BLaER1 treated with 17β-estradiol and CSF1 and Interleukin-3, amounts not matched to agents 10 nM and 100 nM (cell line): ENCODE data around the gene CCDC201.

Experiments
- H3K27ac ChIP-seq, 11 experiments: shearing (Covaris generic); formaldehyde crosslinking; 2 replicates each; pipeline ENCODE4 v1.8.1; 2022
- H3K27me3 ChIP-seq, 11 experiments: shearing (Covaris generic); formaldehyde crosslinking; 2 replicates each; pipeline ENCODE4 v1.8.1; 2022
- H3K36me3 ChIP-seq, 11 experiments: shearing (Covaris generic); formaldehyde crosslinking; 2 replicates each; pipeline ENCODE4 v1.8.1; 2022
- H3K4me1 ChIP-seq, 10 experiments: shearing (Covaris generic); formaldehyde crosslinking; 2 replicates each; pipeline ENCODE4 v1.8.1; 2022
- H3K4me2 ChIP-seq, 11 experiments: shearing (Covaris generic); formaldehyde crosslinking; 2 replicates each; pipeline ENCODE4 v1.8.1; 2022
- H3K4me3 ChIP-seq, 10 experiments: shearing (Covaris generic); formaldehyde crosslinking; 2 replicates each; pipeline ENCODE4 v1.8.1; 2022
- H3K9ac ChIP-seq, 11 experiments: shearing (Covaris generic); formaldehyde crosslinking; 2 replicates each; pipeline ENCODE4 v1.8.1; 2022
- H3K9me3 ChIP-seq, 11 experiments: shearing (Covaris generic); formaldehyde crosslinking; replicated peaks in 1 of 11; 2 replicates each; pipeline ENCODE4 v1.8.1; 2022
- H4K20me1 ChIP-seq, 11 experiments: shearing (Covaris generic); formaldehyde crosslinking; 2 replicates each; pipeline ENCODE4 v1.8.1; 2022
- Cebpa-rat ChIP-seq, 11 experiments: shearing (Covaris generic); IDR thresholded peaks; 2 replicates each; pipeline ENCODE4 v1.8.1; 2022

CCDC201 gene

GRCh38 chr7:45881759-45882464 lies 9.0 kb upstream of the CCDC201 start:
- Histone ChIP-seq H3K4me3 (no peak overlapping the region), H4K20me1 (no peaks in the 10 kb centered on the region), H3K27ac (no peak overlapping the region), H3K9me3 (peaks cover 15 to 28% (median 20%) of the 10 kb centered on the region in 11 experiments), H3K9ac (no peak overlapping the region), H3K4me1 (no peaks in the 10 kb centered on the region), H3K27me3 (peaks cover 0 to 6% (median 2%) of the 10 kb centered on the region in 11 experiments; a peak in 16 of 22 replicates), H3K4me2 (no peak overlapping the region; a peak in 1 of 22 replicates), H3K36me3 (no peaks in the 10 kb centered on the region)
- no peak for TF ChIP-seq Cebpa-rat (IDR thresholded peaks at IDR 0.05)

DNA sequence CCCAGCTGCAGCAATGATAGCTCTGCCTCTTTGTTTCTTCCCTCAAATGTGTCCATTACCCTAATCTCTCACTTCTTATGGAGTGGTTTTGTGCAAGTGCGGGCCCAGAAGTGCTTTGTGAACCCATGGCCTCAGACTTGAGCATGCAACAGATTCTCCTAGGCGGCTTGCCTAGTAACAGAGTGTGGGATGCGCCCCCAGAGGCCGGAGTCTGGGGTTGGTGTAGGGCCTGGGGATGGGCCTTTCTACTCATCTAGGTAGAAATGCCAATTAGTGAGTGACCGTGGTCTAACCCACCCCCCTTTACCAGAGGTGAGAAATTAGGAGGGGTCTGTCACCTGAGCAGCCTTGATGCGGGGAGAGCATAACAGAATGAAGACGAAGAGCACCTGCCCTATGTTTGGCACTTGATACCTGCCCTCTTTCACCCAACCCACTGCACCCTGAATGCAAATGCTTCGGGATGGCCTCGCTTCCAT lies 8.4 kb upstream of the CCDC201 start:
- Histone ChIP-seq H4K20me1 (no peaks in the 10 kb centered on the region), H3K4me2 (no peak overlapping the region; a peak in 1 of 22 replicates), H3K9me3 (peaks cover 15 to 29% (median 20%) of the 10 kb centered on the region in 11 experiments), H3K4me3 (no peak overlapping the region), H3K9ac (no peak overlapping the region), H3K4me1 (no peaks in the 10 kb centered on the region), H3K27ac (no peak overlapping the region), H3K27me3 (peaks cover 0 to under 1% (median 0%) of the 10 kb centered on the region in 11 experiments; a peak in 1 of 22 replicates), H3K36me3 (no peaks in the 10 kb centered on the region)
- TF ChIP-seq Cebpa-rat (IDR thresholded peaks at IDR 0.05), result no peak

GRCh38 chr7:45880433-45880860 lies 7.6 kb upstream of the CCDC201 start:
- Histone ChIP-seq H3K4me2 (no peak overlapping the region), H3K36me3 (no peaks in the 10 kb centered on the region), H3K27ac (no peak overlapping the region), H3K9me3 (peaks cover 15 to 29% (median 20%) of the 10 kb centered on the region in 11 experiments), H3K9ac (no peak overlapping the region), H3K4me3 (no peak overlapping the region), H4K20me1 (no peaks in the 10 kb centered on the region), H3K27me3 (no peaks in the 10 kb centered on the region), H3K4me1 (no peaks in the 10 kb centered on the region)
- TF ChIP-seq Cebpa-rat (IDR thresholded peaks at IDR 0.05), result no peak

DNA sequence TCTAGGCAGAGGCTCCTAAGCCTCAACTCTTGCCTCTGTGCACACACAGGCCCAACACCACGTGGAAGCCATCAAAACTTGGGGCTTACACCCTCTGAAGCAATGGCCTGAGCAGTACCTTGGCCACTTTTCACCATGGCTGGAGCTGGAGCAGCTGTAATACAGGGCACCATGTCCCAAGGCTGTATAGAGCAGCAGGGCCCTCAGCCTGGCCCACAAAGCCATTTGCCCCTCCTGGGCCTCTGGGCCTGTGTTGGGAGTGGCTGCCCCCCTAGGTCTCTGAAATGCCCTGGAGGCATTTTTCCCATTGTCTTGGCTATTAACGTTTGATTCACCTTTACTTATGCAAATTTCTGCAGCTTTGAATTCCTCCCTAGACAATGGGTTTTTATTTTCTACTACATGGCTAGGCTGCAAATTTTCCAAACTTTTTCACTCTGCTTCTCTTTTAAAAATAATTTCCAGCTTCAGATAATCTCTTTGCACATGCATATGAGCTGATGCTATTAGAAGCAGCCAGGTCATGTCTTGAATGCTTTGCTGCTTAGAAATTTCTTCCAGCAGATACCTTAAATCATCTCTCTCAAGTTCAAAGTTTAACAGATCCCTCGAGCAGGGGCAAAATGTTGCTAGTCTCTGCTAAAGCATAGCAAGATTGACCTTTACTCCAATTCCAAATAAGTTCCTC lies 5.7 kb upstream of the CCDC201 start:
- H3K9me3 ChIP-seq, result peaks cover 15 to 29% (median 20%) of the 10 kb centered on the region in 11 experiments
- TF ChIP-seq Cebpa-rat (IDR thresholded peaks at IDR 0.05), result no peak

DNA sequence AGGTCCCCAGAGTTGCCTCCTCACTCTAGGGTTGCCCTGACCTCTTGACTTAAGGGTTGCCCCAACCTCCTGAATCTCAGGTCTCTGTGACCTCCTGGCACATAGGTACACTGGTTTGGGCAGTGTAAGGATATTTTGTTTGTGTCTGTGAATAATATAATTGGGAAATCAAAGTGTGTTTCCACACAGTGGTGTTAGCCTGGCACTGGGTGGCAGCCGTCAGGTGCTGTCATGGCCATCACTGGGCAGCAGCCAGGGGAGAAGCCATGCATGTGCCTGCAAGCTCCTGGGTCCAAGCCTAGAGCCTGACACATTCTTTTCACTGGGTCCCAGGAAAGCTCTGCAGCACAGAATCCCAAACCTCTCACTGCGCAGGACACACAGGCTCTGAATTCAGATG lies 3.6 kb upstream of the CCDC201 start:
- Histone ChIP-seq H3K9ac (no peak overlapping the region), H3K36me3 (no peaks in the 10 kb centered on the region), H4K20me1 (no peaks in the 10 kb centered on the region), H3K27ac (no peak overlapping the region), H3K4me2 (no peak overlapping the region), H3K9me3 (peaks cover 15 to 29% (median 20%) of the 10 kb centered on the region in 11 experiments), H3K4me1 (no peaks in the 10 kb centered on the region), H3K27me3 (no peaks in the 10 kb centered on the region), H3K4me3 (no peak overlapping the region)
- no peak for TF ChIP-seq Cebpa-rat (IDR thresholded peaks at IDR 0.05)

More for the DNA sequence above, 5.7 kb upstream of the CCDC201 start:
- no peak overlapping the region for H3K9ac ChIP-seq
- no peaks in the 10 kb centered on the region for H3K27me3 ChIP-seq
- H3K4me2 ChIP-seq, result no peak overlapping the region
- no peaks in the 10 kb centered on the region for H4K20me1 ChIP-seq
- H3K36me3 ChIP-seq, result no peaks in the 10 kb centered on the region
- H3K27ac ChIP-seq, result no peak overlapping the region
- H3K4me1 ChIP-seq, result no peaks in the 10 kb centered on the region
- H3K4me3 ChIP-seq, result no peak overlapping the region

- H3K4me2 ChIP-seq, result no peak overlapping the region
Measured at GRCh38 chr7:45874408-45875131, 1.7 kb upstream of the CCDC201 start.

DNA sequence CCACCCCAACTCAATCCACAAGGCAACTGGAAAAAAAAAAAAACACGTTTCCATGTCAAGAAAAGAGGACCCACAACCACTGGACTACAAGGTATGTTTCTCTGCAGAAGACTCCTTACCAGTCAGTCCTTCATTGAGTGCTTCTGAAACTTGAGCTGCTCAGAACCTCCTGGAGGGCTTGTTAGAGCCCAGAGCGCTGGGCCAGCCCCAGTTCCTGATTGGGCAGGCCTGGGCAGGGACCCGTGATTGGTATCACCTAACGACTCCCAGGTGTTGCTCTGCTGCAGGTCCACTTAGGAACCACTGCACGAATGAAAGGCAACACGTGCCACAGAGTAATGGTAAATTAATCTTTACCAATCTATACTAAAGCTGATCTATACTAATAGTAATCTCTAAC lies 473 bp upstream of the CCDC201 start:
- H4K20me1 ChIP-seq, result no peaks in the 10 kb centered on the region
- H3K9ac ChIP-seq, result no peak overlapping the region
- H3K4me2 ChIP-seq, result no peak overlapping the region
- H3K9me3 ChIP-seq, result peaks cover 6 to 16% (median 9%) of the 10 kb centered on the region in 11 experiments
- H3K4me3 ChIP-seq, result no peak overlapping the region
- H3K27me3 ChIP-seq, result no peaks in the 10 kb centered on the region
- H3K27ac ChIP-seq, result no peak overlapping the region
- H3K4me1 ChIP-seq, result no peaks in the 10 kb centered on the region
- H3K36me3 ChIP-seq, result no peaks in the 10 kb centered on the region
- TF ChIP-seq Cebpa-rat (IDR thresholded peaks at IDR 0.05), result no peak

More at GRCh38 chr7:45874408-45875131, 1.7 kb upstream of the CCDC201 start:
- H3K9ac ChIP-seq, result no peak overlapping the region
- no peaks in the 10 kb centered on the region for H3K27me3 ChIP-seq
- H3K9me3 ChIP-seq, result peaks cover 15 to 28% (median 20%) of the 10 kb centered on the region in 11 experiments
- no peak overlapping the region for H3K27ac ChIP-seq
- TF ChIP-seq Cebpa-rat (IDR thresholded peaks at IDR 0.05), result no peak
- no peaks in the 10 kb centered on the region for H3K36me3 ChIP-seq
- no peak overlapping the region for H3K4me3 ChIP-seq
- no peaks in the 10 kb centered on the region for H3K4me1 ChIP-seq
- H4K20me1 ChIP-seq, result no peaks in the 10 kb centered on the region

DNA sequence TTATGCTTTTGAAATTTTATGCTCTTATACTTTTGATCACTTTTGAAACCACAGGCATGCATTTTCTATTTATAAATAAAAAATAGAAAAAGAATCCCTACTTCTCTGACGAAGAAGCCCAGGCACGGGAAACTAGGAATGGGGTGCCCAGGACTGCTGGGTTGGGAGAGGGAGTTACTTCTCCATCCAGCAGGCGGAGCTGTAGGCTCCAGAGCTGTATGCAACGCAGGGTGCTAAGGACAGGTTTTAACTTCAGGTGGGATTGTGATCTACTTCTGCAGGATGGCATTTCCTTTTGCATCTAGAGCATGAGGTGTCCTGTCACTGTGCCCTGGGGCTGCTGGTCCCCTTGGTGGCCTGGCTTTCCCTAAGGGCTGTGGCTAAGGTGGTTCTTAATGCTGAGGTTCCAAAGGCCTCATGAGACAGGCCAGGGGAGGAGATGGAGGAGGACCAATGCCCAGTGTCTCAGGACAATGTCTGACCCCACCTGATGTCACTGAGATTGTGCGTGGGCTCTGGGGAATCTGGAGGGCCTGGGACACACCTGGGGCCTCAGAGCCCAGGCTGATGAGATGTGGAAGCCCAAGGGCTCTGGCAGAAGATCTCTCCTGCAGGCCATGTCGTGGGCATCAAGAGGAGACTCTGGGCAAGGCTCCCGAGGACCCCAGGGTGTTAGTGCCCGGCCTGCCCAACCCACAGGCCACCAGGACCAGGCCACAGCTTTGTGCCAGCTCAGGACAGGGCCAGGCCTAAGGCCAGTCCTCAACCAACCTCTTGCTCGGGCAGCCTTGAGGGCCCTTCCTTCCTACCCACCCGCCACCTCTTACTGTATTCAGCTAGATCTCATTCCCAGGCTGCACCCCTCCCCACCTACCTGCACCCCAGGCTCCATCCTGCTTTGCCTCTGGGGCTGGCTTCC lies 507 bp downstream of the CCDC201 start:
- Histone ChIP-seq H4K20me1 (no peaks in the 10 kb centered on the region), H3K9ac (no peak overlapping the region), H3K4me3 (no peak overlapping the region), H3K9me3 (peaks cover 0 to 10% (median 0%) of the 10 kb centered on the region in 11 experiments; a peak in 5 of 22 replicates), H3K27me3 (no peaks in the 10 kb centered on the region), H3K4me1 (no peaks in the 10 kb centered on the region), H3K27ac (no peak overlapping the region), H3K4me2 (no peak overlapping the region), H3K36me3 (no peaks in the 10 kb centered on the region)
- no peak for TF ChIP-seq Cebpa-rat (IDR thresholded peaks at IDR 0.05)
